A549 treated with AZD9567 at 1 μM for 4 hours (cell line): ENCODE results near the gene TAF7L. TPM values are rescaled to one million over a fixed set of nuclear protein-coding genes. Genes with fewer than 3 reads are reported as not detected.

Source experiments
- total RNA-seq: library from RNA; stranded (reverse); fragments of 200-300 nt; extraction: Qiagen RNA extraction; gene quantifications from 5 replicates; pipeline ENCODE4 v1.2.3, GENCODE V29; 2022; ENCODE audit not compliant: insufficient read depth

The TAF7L gene
- 0.09 to 0.27 TPM (median 0.13 TPM) in 4 of 5 replicates, not detected in the other for total RNA-seq

DNA sequence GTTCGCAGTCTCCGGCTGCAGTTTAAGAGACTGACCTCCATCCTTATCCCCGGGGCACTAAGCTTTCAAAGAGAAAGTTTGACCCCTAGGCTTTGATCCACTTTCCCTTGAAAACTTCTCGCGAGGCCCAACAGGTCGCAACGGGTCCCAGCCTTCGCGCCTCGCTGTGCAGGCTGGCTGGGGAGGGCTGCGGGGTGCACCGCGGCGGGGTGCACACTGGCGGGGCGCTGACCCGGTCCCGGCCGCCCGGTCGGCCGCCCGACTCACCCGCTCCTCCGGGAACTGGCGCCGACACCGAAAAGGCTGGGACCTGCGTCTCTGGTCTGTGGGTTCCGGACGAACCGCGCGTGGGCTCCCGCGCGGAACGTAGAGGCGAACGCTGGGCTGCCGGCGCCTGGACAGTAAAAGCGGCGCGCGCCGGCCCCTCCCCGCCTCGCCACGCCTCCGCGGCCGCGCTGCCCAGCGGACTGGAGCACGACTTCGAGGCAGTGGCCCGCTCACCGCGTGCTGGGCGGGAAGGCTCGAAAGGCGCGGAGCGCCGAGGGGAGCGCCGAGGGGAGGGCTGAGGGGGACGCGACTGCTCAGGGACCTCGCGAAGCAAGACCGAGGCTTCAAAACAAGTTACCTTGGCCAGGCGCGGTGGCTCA, at the start of gene TAF7L:
TSS of gene TAF7L (minus strand) at position 378 of the 647 bp plus-strand sequence. CDS start 3,791 bp downstream, outside the sequence.

GRCh38 chrX:101219116-101219863, 71.8 kb downstream of the TAF7L start, which contains the start of gene DRP2:
Gene DRP2 (plus strand): TSS chrX:101219786. CDS start chrX:101231648, 11,862 bp downstream.

Other genes starting within 250 kb of the TAF7L start
- 9.2 to 14.7 TPM (median 13.7 TPM) in 5 replicates for gene TRMT2B, start 239.2 kb downstream of the TAF7L start, total RNA-seq
- gene TMEM35A, start 212.5 kb downstream of the TAF7L start, total RNA-seq: not detected in 5 replicates
- gene CENPI, start 193.1 kb downstream of the TAF7L start, total RNA-seq: 9.5 to 23.0 TPM (median 13.1 TPM) in 5 replicates
- gene DRP2, start 71.5 kb downstream of the TAF7L start, total RNA-seq: 0.22 to 0.30 TPM (median 0.27 TPM) in 4 of 5 replicates, not detected in the other
- gene TIMM8A, start 57.4 kb upstream of the TAF7L start, total RNA-seq: 30.9 to 32.5 TPM (median 31.9 TPM) in 5 replicates
- 0.11 to 0.20 TPM (median 0.16 TPM) in 4 of 5 replicates, not detected in the other for gene BTK, start 94.9 kb upstream of the TAF7L start, total RNA-seq
- 2,452 to 3,010 TPM (median 2,524 TPM) in 5 replicates for gene RPL36A, start 99.7 kb upstream of the TAF7L start, total RNA-seq
- 166 to 190 TPM (median 173 TPM) in 5 replicates for gene GLA, start 116.6 kb upstream of the TAF7L start, total RNA-seq
- gene HNRNPH2, start 116.9 kb upstream of the TAF7L start, total RNA-seq: 46.3 to 68.1 TPM (median 54.0 TPM) in 5 replicates
- gene ARMCX4, start 194.1 kb upstream of the TAF7L start, total RNA-seq: 0.39 to 1.1 TPM (median 0.58 TPM) in 4 of 5 replicates, not detected in the other